ENCODE measurements around the gene OR13G1.

Gene OR13G1

GRCh38 chr1:247642742-247643141 is 36.8 kb downstream of the OR13G1 start:
- Histone ChIP-seq H3K36me3 (ENCODE audit: insufficient read depth, low read length) (no peaks in the 10 kb centered on the region), H2AFZ (ENCODE audit: low read depth, low read length) (no peak overlapping the region), H3K27me3 (ENCODE audit: insufficient read depth, low read length) (no peaks in the 10 kb centered on the region), H3K4me1 (ENCODE audit: insufficient read depth, low read length) (peaks cover 3% of the 10 kb centered on the region), H3K4me3 (ENCODE audit: low read length) (no peak overlapping the region), H3K9me3 (ENCODE audit: low read length) (no peaks in the 10 kb centered on the region)

GRCh38 chr1:247639381-247639981 is 40.1 kb downstream of the OR13G1 start:
- no peak overlapping the region for H3K4me3 ChIP-seq (ENCODE audit: low read length)

GRCh38 chr1:247638781-247639180 is 40.8 kb downstream of the OR13G1 start:
- Histone ChIP-seq H3K36me3 (ENCODE audit: insufficient read depth, low read length) (no peaks in the 10 kb centered on the region), H3K4me1 (ENCODE audit: insufficient read depth, low read length) (no peaks in the 10 kb centered on the region), H2AFZ (ENCODE audit: low read depth, low read length) (no peak overlapping the region), H3K4me3 (ENCODE audit: low read length) (no peak overlapping the region), H3K9me3 (ENCODE audit: low read length) (no peaks in the 10 kb centered on the region), H3K27me3 (ENCODE audit: insufficient read depth, low read length) (no peaks in the 10 kb centered on the region)

More at GRCh38 chr1:247639381-247639981, 40.1 kb downstream of the OR13G1 start:
- Histone ChIP-seq H2AFZ (ENCODE audit: low read depth, low read length) (no peak overlapping the region), H3K27me3 (ENCODE audit: insufficient read depth, low read length) (no peaks in the 10 kb centered on the region), H3K36me3 (ENCODE audit: insufficient read depth, low read length) (no peaks in the 10 kb centered on the region), H3K9me3 (ENCODE audit: low read length) (no peaks in the 10 kb centered on the region), H3K4me1 (ENCODE audit: insufficient read depth, low read length) (no peaks in the 10 kb centered on the region)

GRCh38 chr1:247638011-247638410 is 41.5 kb downstream of the OR13G1 start:
- H3K4me3 ChIP-seq (ENCODE audit: low read length): no peak overlapping the region
- no peaks in the 10 kb centered on the region for H3K4me1 ChIP-seq (ENCODE audit: insufficient read depth, low read length)
- H3K27me3 ChIP-seq (ENCODE audit: insufficient read depth, low read length): no peaks in the 10 kb centered on the region
- no peaks in the 10 kb centered on the region for H3K36me3 ChIP-seq (ENCODE audit: insufficient read depth, low read length)
- no peak overlapping the region for H2AFZ ChIP-seq (ENCODE audit: low read depth, low read length)
- H3K9me3 ChIP-seq (ENCODE audit: low read length): no peaks in the 10 kb centered on the region

GRCh38 chr1:247627951-247628350 is 51.6 kb downstream of the OR13G1 start:
- Histone ChIP-seq H3K27me3 (ENCODE audit: insufficient read depth, low read length) (no peaks in the 10 kb centered on the region), H3K4me1 (ENCODE audit: insufficient read depth, low read length) (no peaks in the 10 kb centered on the region), H3K4me3 (ENCODE audit: low read length) (no peak overlapping the region), H2AFZ (ENCODE audit: low read depth, low read length) (no peak overlapping the region), H3K36me3 (ENCODE audit: insufficient read depth, low read length) (no peaks in the 10 kb centered on the region), H3K9me3 (ENCODE audit: low read length) (no peaks in the 10 kb centered on the region)

All from neuron (in vitro differentiated cells).